ENCODE data around the gene RAB40C.

Gene RAB40C

DNA sequence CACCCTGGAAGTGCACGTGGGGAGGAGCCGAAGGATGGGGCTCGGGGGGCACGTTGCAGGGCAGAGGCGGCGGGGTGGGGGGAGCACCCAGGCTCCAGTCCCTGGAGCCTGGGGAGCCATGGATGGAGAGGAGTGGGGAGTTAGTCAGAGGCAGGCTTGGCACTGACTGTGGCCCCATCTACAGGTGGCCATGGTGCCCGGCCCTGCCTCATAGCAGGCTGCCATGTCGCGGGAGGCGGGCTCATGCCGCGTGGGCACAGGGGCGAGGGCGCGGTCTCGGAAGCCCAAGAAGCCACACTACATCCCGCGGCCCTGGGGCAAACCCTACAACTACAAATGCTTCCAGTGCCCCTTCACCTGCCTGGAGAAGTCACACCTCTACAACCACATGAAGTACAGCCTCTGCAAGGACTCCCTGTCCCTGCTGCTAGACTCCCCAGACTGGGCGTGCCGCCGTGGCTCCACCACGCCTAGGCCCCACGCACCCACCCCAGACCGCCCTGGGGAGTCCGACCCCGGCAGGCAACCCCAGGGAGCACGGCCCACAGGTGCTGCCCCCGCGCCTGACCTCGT lies 26.7 kb upstream of the RAB40C start:
- no peak for TF ChIP-seq POLR2A (IDR thresholded peaks at IDR 0.05; ENCODE audit: low read depth, low read length)
- no peak for FAIRE-seq

DNA sequence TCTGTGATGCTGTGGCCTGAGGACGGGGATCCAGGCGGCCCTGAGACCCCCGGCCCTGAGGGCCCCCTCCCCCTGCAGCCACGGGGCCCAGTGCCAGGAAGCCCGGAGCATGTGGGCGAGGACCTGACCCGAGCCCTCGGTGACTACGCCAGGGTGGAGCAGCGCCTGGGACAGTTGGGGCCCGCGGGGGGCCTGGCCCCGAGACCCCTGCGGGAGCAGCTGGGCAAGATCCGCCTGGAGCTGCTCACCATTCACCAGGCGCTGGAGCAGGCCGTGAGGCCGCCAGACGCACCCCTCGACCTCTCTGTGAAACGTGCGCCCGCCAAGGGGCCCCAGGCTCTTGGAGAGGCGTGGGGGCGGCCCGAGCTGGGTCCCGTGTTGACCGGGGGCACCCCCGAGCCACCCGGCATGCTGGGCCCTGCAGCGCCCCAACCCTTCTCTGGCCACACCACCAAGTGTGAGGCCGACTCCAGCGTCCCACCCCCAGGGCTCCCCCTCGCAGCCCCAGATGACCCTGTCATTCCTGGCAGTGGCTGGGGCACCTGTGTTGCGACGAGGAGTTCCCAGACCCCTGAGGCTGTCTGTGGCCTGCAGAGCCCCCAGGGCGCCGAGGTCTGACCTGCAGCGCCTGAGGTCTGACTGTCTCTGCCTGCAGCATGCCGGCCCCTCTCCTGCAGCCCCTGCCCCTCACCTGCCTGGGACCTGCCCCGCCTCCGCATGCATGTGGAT lies 25.0 kb upstream of the RAB40C start:
- no peak for TF ChIP-seq POLR2A (IDR thresholded peaks at IDR 0.05; ENCODE audit: low read depth, low read length)
- FAIRE-seq (no peak), DNase-seq (ENCODE audit: insufficient read length, low spot score) (no peak)

More for the DNA sequence above, 26.7 kb upstream of the RAB40C start:
- no peak for DNase-seq (ENCODE audit: insufficient read length, low spot score)

DNA sequence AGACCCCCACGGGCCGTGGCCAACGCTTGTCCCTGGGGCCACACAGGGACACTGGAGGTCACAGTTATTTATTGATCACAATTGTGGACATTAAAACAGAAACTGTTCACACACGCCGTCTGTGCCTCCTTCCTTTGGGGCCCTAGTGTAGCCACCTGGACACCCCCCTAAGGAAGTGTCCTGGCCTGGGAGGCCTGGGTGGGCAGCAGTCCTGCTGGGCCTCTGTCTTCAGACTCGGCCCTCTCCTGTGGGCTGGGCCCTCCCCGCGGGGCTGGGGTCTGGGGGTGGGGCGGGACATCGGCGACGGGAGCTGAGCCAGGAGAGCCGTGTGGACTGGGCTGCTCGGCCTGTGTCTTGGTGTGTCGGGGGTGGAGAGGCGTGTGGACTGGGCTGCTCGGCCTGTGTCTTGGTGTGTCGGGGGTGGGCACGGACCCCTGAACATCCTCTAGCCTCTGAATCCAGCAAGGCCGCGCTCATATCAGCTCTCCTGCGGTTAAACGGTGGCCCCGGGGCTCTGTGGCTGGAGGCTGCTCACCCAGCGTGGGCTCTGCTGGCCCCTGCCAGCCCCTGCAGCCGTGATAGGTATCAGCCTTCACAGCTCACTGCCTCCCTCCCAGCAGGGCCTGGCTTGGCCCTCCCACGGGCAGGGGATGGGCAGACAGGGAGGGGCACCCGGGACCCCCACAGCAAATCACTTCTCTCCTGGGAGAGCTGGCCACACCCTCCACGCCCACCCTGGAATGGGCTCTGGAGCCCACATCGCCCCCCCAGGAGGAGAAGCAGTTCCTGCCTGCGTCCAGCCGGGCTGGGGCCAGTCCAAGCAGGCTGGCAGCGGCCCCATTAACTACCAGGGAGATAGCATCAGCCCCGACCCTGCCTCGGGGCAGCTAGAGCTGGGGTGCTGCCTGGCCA lies 24.2 kb upstream of the RAB40C start:
- DNase-seq (ENCODE audit: insufficient read length, low spot score) (no peak), FAIRE-seq (no peak)
- TF ChIP-seq POLR2A (IDR thresholded peaks at IDR 0.05; ENCODE audit: low read depth, low read length): no peak

- FAIRE-seq: no peak
- TF ChIP-seq POLR2A (IDR thresholded peaks at IDR 0.05; ENCODE audit: low read depth, low read length): no peak
- peak; percentile 82 for DNase-seq (ENCODE audit: insufficient read length, low spot score)
Observed at GRCh38 chr16:566475-567372, 23.1 kb upstream of the RAB40C start, which contains the start of gene NHLRC4. TSS of gene NHLRC4 (plus strand) at chr16:567005. CDS start at chr16:568048, 1,043 bp downstream.

GRCh38 chr16:567373-568256 lies 22.3 kb upstream of the RAB40C start:
- TF ChIP-seq POLR2A (IDR thresholded peaks at IDR 0.05; ENCODE audit: low read depth, low read length): no peak
- FAIRE-seq (no peak), DNase-seq (ENCODE audit: insufficient read length, low spot score) (no peak)

GRCh38 chr16:568401-569258 lies 21.2 kb upstream of the RAB40C start:
- no peak for TF ChIP-seq POLR2A (IDR thresholded peaks at IDR 0.05; ENCODE audit: low read depth, low read length)
- FAIRE-seq (no peak), DNase-seq (ENCODE audit: insufficient read length, low spot score) (no peak)

GRCh38 chr16:569445-570254 lies 20.2 kb upstream of the RAB40C start, which contains the start of gene PIGQ:
TSS of gene PIGQ (plus strand) at chr16:569968. CDS start at chr16:574075, 4,107 bp downstream.
- DNase-seq (ENCODE audit: insufficient read length, low spot score) (peak; percentile 91), FAIRE-seq (no peak)
- TF ChIP-seq POLR2A (IDR thresholded peaks at IDR 0.05; ENCODE audit: low read depth, low read length): no peak

- DNase-seq (ENCODE audit: insufficient read length, low spot score): no peak
- no peak for FAIRE-seq
- no peak for TF ChIP-seq POLR2A (IDR thresholded peaks at IDR 0.05; ENCODE audit: low read depth, low read length)
Observed at GRCh38 chr16:572865-573650, 16.8 kb upstream of the RAB40C start.

GRCh38 chr16:574021-574760 lies 15.7 kb upstream of the RAB40C start:
- TF ChIP-seq POLR2A (IDR thresholded peaks at IDR 0.05; ENCODE audit: low read depth, low read length): no peak
- DNase-seq (ENCODE audit: insufficient read length, low spot score): no peak
- FAIRE-seq: no peak

Data from H54 (cell line).